ENCODE results near the gene SMARCC1.

- TF ChIP-seq CTCF (IDR thresholded peaks at IDR 0.05; ENCODE audit: insufficient read depth, low read length) = no peak
- no peak for TF ChIP-seq GABPA (IDR thresholded peaks at IDR 0.05; ENCODE audit: low read depth)
Measured at GRCh38 chr3:47766186-47766585, 15.5 kb downstream of the SMARCC1 start.

All from HL-60 (cell line).